HG03342 (cell line): ENCODE data around the gene DNAL4.

ENCODE experiments used
- ATAC-seq: cut with Tn5 transposase; IDR thresholded peaks from one replicate; pipeline ENCODE4 v1.9.1; 2021; ENCODE audit warnings: mild to moderate bottlenecking, moderate library complexity; ENCODE audit not compliant: unreplicated experiment

DNAL4 gene

GRCh38 chr22:38788021-38788816 lies 5.7 kb downstream of the DNAL4 start:
- ATAC-seq = no peak

- no peak for ATAC-seq
Measured at GRCh38 chr22:38786631-38787030, 7.3 kb downstream of the DNAL4 start.

DNA sequence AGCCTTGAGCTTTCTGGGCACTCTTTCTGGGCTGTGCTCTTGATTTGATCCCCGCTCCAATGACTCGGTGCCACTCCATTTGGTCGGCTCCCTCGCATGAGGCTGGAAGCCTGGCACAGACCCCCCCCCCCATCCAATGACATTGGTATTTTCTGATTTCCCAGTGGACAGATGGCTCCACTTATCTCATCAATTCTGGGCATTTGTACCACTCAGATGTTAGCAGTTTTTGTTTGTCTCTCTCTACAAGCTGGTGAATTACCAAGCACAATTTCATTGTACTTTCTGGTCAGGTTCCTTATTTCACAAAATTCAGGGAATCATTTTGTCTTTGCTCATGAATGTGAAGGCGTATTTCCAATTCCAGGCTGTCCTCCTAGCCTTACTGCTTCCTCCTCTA lies 9.1 kb downstream of the DNAL4 start:
- no peak for ATAC-seq

- no peak for ATAC-seq
Measured at GRCh38 chr22:38784035-38784434, 9.9 kb downstream of the DNAL4 start.

DNA sequence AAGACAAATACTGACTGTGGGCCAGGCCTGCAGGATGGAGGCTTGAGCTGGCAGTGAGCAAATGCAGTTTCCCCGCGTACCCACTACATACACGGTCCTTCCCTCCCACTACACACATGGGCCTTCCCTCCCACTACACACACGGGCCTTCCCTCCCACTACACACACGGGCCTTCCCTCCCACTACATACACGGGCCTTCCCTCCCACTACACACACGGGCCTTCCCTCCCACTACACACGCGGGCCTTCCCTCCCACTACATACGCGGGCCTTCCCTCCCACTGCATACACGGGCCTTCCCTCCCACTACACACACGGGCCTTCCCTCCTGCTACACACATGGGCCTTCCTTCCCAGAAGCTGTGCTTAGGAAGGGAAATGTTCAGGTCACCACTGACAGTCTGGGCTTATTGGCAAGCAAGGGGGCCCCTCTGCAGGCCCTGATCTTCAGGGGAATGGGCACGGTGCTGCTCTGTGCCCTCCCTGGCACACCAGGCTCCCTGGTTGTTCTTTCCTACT lies 10.8 kb downstream of the DNAL4 start:
- ATAC-seq = no peak

DNA sequence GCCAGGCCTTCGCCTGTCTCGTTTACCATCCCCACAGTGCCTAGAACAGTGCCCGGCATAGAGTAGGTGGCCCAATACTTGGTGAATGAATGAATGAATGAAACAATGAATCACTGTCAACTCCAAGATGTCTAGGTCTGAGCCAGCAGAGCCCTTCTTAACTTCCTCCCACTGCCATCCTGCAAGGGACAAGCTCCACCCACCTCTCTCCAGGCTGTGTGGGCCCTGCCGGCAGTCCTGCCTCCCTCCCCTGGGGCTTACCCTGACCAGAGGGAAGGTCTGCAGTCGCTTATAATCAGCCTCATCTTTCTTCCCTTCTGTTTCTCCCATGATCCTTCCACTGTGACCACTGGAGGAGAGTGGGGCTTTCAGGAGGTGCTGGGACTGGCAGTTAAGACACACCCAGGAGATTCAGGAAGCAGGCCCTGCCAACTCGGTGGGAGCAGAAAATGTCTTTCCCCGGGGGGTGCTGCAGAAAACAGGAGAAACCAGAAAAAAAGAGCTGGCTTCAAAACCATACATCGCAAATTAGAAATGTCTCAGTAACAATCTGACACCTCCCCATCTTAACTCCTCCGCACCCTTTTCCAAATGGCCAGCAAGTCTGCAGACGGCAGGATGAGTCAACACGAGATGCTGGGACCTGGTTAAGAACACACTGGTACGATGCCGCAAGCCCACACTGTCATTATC lies 11.4 kb downstream of the DNAL4 start:
- no peak for ATAC-seq

GRCh38 chr22:38781033-38781432 lies 12.9 kb downstream of the DNAL4 start:
- ATAC-seq = no peak

- no peak for ATAC-seq
Measured at GRCh38 chr22:38777087-38777671, 16.8 kb downstream of the DNAL4 start.

- ATAC-seq = no peak
Measured at GRCh38 chr22:38776086-38776485, 17.9 kb downstream of the DNAL4 start.

- ATAC-seq = no peak
Measured at GRCh38 chr22:38775656-38776055, 18.3 kb downstream of the DNAL4 start.

- no peak for ATAC-seq
Measured at GRCh38 chr22:38774496-38775166, 19.3 kb downstream of the DNAL4 start.

- ATAC-seq = no peak
Measured at GRCh38 chr22:38773363-38773946, 20.5 kb downstream of the DNAL4 start.

- ATAC-seq = no peak
Measured at GRCh38 chr22:38772623-38772873, 21.4 kb downstream of the DNAL4 start.

GRCh38 chr22:38770257-38770949 lies 23.5 kb downstream of the DNAL4 start:
- ATAC-seq = no peak

GRCh38 chr22:38768036-38768435 lies 25.9 kb downstream of the DNAL4 start:
- ATAC-seq = no peak

DNA sequence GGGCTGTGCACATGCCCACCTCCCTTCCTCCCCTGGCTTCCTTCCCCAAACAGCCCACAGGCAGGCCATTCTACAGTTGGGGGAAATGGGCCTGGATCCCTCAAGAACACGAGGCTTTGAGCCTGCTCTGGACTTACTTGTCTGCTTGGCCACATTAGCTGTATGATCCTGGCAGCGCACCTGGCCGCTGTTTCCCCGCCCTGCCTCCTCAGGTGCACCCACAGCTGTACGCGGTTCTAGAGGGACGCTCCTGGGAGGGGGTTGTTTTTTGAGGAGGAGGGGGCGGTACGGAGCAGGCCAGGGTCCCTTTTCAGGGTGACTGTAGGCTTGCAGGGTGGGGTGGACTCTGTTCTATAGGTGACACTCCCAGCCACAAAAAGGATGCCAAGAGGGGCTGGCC lies 26.6 kb downstream of the DNAL4 start:
- ATAC-seq = no peak

DNA sequence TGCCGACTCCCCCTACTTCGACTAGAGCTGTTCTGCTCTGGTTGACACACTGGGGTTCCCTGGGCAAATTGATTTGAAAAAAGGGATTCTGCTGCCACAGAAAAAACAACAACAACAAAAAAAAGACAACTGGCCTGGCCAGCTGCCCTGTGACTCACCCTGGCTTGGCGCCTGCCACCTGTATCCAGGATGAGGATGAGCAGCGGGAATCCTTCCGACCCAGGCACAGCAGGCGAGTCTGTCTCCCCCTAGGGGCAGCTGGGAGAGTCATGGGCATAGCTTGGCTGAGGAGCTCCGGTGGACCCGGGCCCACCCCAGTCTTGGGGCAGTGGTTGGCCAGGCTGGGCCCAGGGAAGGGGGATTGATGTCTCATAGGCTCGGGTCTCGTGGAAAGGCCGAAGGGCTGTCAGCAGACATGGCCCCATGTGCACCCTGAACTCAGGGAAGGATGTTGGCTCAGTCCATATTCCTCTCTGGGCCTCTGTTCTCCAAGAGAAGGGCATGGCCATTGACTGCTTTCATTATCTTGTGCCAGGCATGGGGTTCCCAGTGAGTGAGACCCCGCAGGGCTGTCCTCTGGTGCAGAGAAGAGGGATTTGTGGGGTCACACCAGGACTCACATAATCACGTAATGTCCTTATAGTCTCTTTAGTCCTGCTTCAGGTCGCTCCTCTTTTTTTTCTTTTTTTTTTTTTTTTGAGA lies 27.7 kb downstream of the DNAL4 start:
- ATAC-seq = no peak

- ATAC-seq = no peak
Measured at GRCh38 chr22:38762551-38762983, 31.4 kb downstream of the DNAL4 start.

- ATAC-seq = no peak
Measured at GRCh38 chr22:38761202-38762162, 32.5 kb downstream of the DNAL4 start.
